Stimulated activated CD8-positive, alpha-beta memory T cell treated with anti-CD3 and anti-CD28 coated beads, Interleukin-4, amount 100 ng/mL, for 24 hours (primary cell): ENCODE data around the gene GABPA.
"Not testable (repeated sequence)": the region's sequence is repeated elsewhere in the genome, so short reads cannot be mapped to it uniquely, and the experiment has no call there.

Experiments
- DNase-seq: peaks from one replicate; pipeline ENCODE4 v3.0.0-alpha.2; 2020; ENCODE audit warnings: low read depth

GABPA gene

DNA sequence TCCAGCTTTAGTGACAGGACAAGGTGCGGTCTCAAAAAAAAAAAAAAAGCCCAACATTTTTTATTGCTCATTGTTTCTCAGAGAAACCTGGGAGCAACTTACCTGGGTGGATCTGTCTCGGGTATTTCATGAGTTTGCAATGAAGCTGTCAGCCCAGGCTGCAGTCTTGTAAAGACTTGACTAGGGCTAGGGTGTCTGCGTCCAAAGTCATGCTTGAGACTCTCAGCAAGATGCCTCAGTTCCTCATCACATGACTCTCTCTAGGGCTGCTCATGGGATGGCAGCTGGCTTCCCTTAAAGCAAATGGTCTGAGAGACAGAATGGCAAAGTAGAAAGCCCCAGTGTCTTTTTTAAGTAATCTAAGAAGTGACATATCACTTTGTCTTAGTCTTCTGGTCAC, 8.1 kb downstream of the GABPA start:
- no peak for DNase-seq

DNA sequence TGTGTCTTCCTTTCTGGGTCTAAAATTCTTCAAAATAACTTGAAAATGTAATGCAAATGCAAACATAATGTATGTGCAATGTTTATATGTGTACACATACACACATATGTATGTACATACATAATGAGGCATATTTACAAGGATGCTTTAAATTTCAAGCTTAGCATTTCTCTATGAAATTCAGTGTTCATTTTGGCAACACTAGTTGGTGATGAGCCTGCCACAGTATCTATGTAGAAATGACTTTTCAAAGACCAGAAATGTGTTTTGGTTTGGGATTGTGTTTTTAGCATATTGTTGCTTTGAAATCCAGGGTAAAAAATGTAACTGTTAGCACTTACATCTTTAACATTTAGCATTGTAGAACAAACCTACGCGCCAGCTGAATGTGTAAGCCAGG, 10.1 kb downstream of the GABPA start:
- no peak for DNase-seq

GRCh38 chr21:25750085-25750484, 15.3 kb downstream of the GABPA start:
- DNase-seq: no peak

DNA sequence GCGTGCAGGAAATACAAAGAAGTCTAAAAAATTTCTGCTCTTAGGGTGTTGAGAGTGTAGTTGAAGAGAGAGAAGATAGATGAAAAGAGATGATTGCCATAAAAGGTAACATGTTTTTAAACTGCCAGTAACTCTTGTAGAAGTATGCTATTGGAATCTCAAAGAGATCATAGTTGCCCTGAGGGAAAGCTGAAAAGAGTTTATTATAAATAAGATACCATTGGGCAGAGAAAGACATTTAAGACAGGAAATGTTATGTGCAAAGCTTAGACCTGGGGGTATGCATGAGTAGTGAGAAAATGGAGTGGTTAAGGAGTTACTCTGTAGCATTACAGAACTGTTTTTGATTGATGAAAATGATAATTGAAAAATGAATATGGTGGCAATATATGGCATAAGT, 17.6 kb downstream of the GABPA start:
- DNase-seq: no peak

DNA sequence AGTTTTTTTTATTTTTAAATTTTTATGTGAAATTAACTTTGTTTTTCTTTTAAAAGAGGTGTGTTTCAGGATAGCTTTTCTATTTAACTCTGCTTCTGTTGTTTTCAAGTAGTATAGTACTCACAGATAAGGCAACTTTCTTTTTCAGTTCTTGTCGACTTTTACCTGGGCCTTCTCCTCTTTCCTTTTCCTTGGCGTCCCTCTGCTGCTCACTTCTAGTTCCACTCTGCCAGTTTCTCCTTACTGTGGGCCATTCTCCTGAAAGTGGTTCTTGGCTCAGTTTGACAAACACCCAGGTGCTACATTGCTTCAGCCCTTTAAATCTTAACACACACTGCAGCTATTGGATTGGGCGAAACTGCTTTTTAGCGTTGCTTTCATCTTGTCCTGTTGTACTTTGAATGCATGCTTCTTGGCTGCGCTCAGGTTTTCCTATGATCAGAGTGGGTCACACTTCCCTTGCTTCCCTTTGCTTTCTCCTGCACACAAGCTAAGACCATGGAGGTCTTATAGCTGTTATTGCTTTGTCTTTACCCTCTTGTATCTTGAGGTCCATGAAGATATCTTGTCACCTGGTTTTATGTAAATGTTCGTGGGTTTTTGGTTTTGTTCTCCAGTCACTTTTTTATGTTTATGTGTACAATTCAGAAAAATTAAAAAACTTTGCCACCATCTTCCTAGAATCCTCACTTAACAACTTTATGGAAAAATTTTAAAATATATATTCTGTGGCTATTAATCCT, 21.6 kb downstream of the GABPA start:
- DNase-seq: no peak

- no peak for DNase-seq
These were observed 22.8 kb downstream of the GABPA start for GRCh38 chr21:25757531-25757930.

DNA sequence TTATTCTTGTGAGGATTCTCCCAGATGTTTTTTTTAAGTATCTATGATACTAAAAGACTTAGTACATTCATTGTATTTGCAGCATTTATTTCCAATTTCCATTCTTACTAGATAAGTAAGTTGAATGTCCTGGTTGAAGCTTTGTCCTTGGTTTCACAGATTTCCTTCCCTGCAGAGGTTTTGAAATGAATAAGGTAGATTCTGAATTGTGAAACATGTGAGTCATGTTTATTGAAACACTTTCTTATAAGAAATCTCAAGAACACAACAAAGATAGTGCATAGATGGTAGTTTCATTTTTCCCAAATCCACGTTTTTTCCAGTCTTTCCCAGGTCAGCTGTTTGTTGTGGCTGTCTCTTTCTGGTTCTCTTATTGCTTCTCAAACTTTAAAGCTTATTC, 24.8 kb downstream of the GABPA start:
- no peak for DNase-seq

DNA sequence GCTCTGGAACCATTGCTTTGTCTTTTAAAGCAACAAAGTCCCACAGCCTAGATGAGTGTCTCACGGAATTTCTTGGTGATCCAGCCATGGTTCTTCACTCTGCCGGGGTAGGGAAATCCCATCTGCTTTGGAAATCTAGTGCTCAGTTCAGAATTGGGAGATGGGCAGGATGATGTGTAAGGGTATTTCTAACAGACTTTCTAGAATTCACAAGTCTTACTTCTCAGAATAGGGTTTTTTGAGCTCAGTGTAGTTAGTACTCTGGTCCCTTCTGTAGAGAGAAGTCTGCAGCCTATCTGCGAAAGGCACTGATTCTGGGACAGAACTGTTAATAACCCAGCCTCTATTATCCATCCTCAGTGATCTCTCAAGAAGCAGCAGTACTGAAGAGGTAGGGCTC, 25.3 kb downstream of the GABPA start:
- DNase-seq: no peak

GRCh38 chr21:25760677-25761076, 25.9 kb downstream of the GABPA start:
- DNase-seq: no peak

GRCh38 chr21:25764065-25764464, 29.3 kb downstream of the GABPA start:
- no peak for DNase-seq

DNA sequence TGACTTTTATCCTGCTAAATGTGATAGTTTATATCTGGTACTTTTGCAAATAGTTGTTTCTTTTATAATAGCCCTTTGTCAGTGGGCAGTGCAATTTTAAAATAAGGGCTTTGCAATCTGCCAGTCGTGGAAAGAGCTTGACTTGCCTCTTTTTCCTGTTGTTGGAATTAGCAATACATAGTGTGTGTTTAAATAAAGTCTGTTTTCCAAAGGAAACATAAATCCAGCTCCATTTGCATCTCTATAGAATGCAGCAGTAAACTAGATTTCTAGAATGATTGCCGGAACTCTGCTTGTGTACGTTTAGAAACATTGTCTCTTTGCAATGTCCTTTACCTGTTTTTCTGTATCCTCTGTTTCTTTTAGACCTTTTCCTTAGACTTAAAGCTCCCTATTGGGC, 33.1 kb downstream of the GABPA start:
- DNase-seq: no peak

- no peak for DNase-seq
These were observed 37.9 kb downstream of the GABPA start for GRCh38 chr21:25772686-25773085.

DNA sequence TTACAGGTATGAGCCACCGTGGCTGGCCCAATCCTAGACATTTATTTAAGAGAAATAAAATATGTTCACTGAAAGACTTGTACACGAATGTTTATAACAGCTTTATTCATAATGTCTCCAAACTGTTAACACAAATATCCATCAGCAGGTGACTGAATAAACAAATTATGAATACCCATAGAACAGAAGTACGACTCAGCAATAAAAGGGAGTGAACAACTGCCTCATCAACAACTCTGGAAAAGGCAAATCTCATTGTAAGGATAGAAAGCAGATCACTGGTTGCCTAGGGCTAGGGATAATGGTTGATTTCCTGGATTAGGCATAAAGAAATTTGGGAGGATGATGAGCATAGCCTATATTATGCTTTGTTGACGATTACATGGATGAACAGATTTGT, 41.7 kb downstream of the GABPA start:
- no peak for DNase-seq

DNA sequence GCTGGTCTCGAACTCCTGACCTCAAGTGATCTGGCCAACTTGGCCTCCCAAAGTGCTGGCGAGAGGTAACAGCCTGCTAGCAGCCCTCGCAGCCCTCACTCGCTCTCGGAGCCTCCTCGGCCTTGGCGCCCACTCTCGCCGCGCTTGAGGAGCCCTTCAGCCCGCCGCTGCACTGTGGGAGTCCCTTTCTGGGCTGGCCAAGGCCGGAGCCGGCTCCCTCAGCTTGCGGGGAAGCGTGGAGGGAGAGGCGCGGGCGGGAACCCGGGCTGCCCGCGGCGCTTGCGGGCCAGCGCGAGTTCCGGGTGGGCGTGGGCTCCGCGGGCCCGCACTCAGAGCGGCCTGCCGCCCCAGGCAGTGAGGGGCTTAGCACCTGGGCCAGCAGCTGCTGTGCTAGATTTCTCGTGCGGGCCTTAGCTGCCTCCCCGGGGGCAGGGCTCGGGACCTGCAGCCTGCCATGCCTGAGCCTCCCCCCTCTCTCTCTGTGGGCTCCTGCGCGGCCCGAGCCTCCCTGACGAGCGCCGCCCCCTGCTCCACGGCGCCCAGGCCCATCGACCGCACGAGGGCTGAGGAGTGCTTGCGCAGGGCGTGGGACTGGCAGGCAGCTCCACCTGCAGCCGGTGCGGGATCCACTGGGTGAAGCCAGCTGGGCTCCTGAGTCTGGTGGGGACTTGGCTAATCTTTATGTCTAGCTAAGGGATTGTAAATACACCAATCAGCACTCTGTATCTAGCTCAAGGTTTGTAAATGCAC, 43.5 kb downstream of the GABPA start:
- not testable (repeated sequence) for DNase-seq

- DNase-seq: no peak
These were observed 53.9 kb downstream of the GABPA start for GRCh38 chr21:25788677-25789076.

GRCh38 chr21:25790122-25790877, 55.5 kb downstream of the GABPA start:
- DNase-seq: no peak

DNA sequence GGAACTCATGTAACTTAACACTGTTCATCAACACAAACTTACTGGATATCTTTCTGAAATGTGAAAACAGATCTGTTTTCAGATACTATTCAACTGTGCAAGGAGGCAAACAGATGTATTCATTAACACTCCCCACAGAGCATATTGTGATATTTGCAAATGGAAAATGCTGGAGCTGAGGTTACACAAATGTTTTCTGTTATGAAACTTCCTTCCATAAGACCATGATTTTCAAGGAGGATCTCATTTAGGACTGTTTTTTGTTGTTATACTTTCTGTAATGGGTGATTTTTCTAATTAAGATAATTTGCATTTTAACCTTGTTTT, 56.1 kb downstream of the GABPA start:
- no peak for DNase-seq

DNA sequence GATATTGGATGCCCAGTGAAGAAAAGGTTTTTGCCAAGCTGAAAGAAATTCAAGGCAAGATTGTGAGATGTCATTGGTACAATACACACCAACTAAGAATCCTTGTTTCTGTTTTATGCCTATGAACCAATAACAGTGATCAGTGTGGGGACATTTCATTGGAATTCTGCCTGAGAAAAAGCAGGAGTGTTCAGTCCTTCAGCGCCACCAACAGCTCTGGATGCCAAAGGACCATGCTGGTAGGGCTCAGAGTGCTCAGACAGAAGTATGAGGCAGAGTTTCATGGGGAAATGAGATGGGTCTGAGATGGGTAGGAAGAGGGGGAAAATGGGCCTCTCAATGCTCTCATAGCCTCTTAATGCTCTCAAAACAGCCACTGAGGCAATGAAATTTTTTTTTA, 56.5 kb downstream of the GABPA start:
- DNase-seq: no peak

GRCh38 chr21:25801217-25802014, 66.6 kb downstream of the GABPA start:
- peak; percentile 75 for DNase-seq

- no peak for DNase-seq
These were observed 71.3 kb downstream of the GABPA start for GRCh38 chr21:25806060-25806459.

DNA sequence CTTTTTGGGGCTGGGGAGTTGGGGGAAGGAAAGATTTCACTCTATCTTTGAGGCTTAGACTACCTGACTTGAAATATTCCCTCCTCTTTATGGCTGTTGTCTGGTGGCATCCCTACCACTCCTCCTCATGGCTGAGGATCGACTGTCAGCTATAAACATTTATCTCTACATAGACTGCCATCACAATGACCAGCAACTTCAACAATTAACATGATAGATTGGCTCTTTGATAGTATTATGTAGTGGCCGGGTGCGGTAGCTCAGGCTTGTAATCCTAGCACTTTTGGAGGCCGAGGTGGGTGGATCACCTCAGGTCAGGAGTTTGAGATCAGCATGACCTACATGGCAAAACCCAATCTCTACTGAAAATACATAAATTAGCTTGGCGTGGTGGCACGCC, 72.4 kb downstream of the GABPA start:
- DNase-seq: no peak

GRCh38 chr21:25809013-25809412, 74.2 kb downstream of the GABPA start:
- no peak for DNase-seq
